ENCODE measurements around the gene HPD. TPM values are rescaled to one million over a fixed set of nuclear protein-coding genes. Genes with fewer than 3 reads are reported as not detected.

Gene HPD
- total and polyA plus RNA-seq, 2 experiments from 2014 or later: 20.9 to 35.8 TPM

- Histone ChIP-seq H3K27me3 (no peaks in the 10 kb centered on the region), H4K20me1 (ENCODE audit: insufficient read depth, poor library complexity, severe bottlenecking) (peaks cover 8% of the 10 kb centered on the region), H3K9me2 (replicated peaks; ENCODE audit: insufficient read depth) (no peaks in the 10 kb centered on the region), H3K9me3 (ENCODE audit: low read depth) (no peaks in the 10 kb centered on the region), H3K79me2 (peaks cover 75% of the 10 kb centered on the region), H3K4me1 (ENCODE audit: insufficient read depth) (peaks cover 26% of the 10 kb centered on the region), H3K4me2 (peak within 1 kb of the TSS; percentile 97), H3K4me3 (peak within 1 kb of the TSS; percentile 76), H3K36me3 (replicated peaks; ENCODE audit: insufficient read depth, low read depth) (no peaks in the 10 kb centered on the region), H2AFZ (peak within 1 kb of the TSS; percentile 15), H3K27ac (peak within 1 kb of the TSS; percentile 100)
- TF ChIP-seq CTCF (IDR thresholded peaks at IDR 0.05; ENCODE audit: poor library complexity) (no peak), EZH2phosphoT487 (IDR thresholded peaks at IDR 0.05; ENCODE audit: low read depth, severe bottlenecking, unreplicated experiment) (no peak), EZH2 (IDR thresholded peaks at IDR 0.05; ENCODE audit: borderline replicate concordance) (no peak)
- DNase-seq (ENCODE audit: low spot score): peak; percentile 69
- no CpG with 5 or more reads among the region's 74 CpGs for WGBS (ENCODE audit: low lambda C conversion rate, missing lambda C conversion rate)
Observed at GRCh38 chr12:121803861-121804416, 54.7 kb downstream of the HPD start, which contains the start of gene SETD1B. Gene SETD1B (plus strand): TSS chr12:121804009. CDS start chr12:121804738, 729 bp downstream.

GRCh38 chr12:121802843-121803698 is 55.6 kb downstream of the HPD start:
- H3K4me3 ChIP-seq: peak overlapping the region; percentile 30
- H3K79me2 ChIP-seq: peaks cover 75% of the 10 kb centered on the region
- WGBS (ENCODE audit: low lambda C conversion rate, missing lambda C conversion rate): under 1% methylated on average over 36 of the region's 65 CpGs
- peak overlapping the region; percentile 96 for H3K4me2 ChIP-seq
- H3K4me1 ChIP-seq (ENCODE audit: insufficient read depth): peaks cover 35% of the 10 kb centered on the region
- H3K9me3 ChIP-seq (ENCODE audit: low read depth): no peaks in the 10 kb centered on the region
- H3K9me2 ChIP-seq (replicated peaks; ENCODE audit: insufficient read depth): no peaks in the 10 kb centered on the region
- no peaks in the 10 kb centered on the region for H3K27me3 ChIP-seq
- H4K20me1 ChIP-seq (ENCODE audit: insufficient read depth, poor library complexity, severe bottlenecking): peaks cover 16% of the 10 kb centered on the region
- H3K27ac ChIP-seq: peak overlapping the region; percentile 100
- no peaks in the 10 kb centered on the region for H3K36me3 ChIP-seq (replicated peaks; ENCODE audit: insufficient read depth, low read depth)
- TF ChIP-seq EZH2phosphoT487 (IDR thresholded peaks at IDR 0.05; ENCODE audit: low read depth, severe bottlenecking, unreplicated experiment) (no peak), EZH2 (IDR thresholded peaks at IDR 0.05; ENCODE audit: borderline replicate concordance) (no peak), CTCF (IDR thresholded peaks at IDR 0.05; ENCODE audit: poor library complexity) (no peak)
- H2AFZ ChIP-seq: peak overlapping the region; percentile 3
- DNase-seq (ENCODE audit: low spot score): peak; percentile 95

GRCh38 chr12:121802485-121802842 is 56.2 kb downstream of the HPD start:
- WGBS (ENCODE audit: low lambda C conversion rate, missing lambda C conversion rate): 0% methylated on average over 1 of the region's 1 CpG
- Histone ChIP-seq H3K4me2 (peak overlapping the region; percentile 96), H3K36me3 (replicated peaks; ENCODE audit: insufficient read depth, low read depth) (no peaks in the 10 kb centered on the region), H3K9me3 (ENCODE audit: low read depth) (no peaks in the 10 kb centered on the region), H3K27ac (peak overlapping the region; percentile 100), H3K27me3 (no peaks in the 10 kb centered on the region), H3K4me3 (peak overlapping the region; percentile 30), H3K79me2 (peaks cover 75% of the 10 kb centered on the region), H3K9me2 (replicated peaks; ENCODE audit: insufficient read depth) (no peaks in the 10 kb centered on the region), H4K20me1 (ENCODE audit: insufficient read depth, poor library complexity, severe bottlenecking) (peaks cover 22% of the 10 kb centered on the region), H3K4me1 (ENCODE audit: insufficient read depth) (peaks cover 41% of the 10 kb centered on the region), H2AFZ (no peak overlapping the region)
- TF ChIP-seq CTCF (IDR thresholded peaks at IDR 0.05; ENCODE audit: poor library complexity): no peak
- no peak for TF ChIP-seq EZH2phosphoT487 (IDR thresholded peaks at IDR 0.05; ENCODE audit: low read depth, severe bottlenecking, unreplicated experiment)
- TF ChIP-seq EZH2 (IDR thresholded peaks at IDR 0.05; ENCODE audit: borderline replicate concordance): no peak
- no peak for DNase-seq (ENCODE audit: low spot score)
